ENCODE measurements around the gene CCR7. TPM values are rescaled to one million over a fixed set of nuclear protein-coding genes. Genes with fewer than 3 reads are reported as not detected.

CCR7 gene
- total and polyA plus RNA-seq, 2 of the 13 experiments (the other 11 are each of a cell fraction or from before 2014, with no cell fraction given) = 0.04 to 0.53 TPM

DNA sequence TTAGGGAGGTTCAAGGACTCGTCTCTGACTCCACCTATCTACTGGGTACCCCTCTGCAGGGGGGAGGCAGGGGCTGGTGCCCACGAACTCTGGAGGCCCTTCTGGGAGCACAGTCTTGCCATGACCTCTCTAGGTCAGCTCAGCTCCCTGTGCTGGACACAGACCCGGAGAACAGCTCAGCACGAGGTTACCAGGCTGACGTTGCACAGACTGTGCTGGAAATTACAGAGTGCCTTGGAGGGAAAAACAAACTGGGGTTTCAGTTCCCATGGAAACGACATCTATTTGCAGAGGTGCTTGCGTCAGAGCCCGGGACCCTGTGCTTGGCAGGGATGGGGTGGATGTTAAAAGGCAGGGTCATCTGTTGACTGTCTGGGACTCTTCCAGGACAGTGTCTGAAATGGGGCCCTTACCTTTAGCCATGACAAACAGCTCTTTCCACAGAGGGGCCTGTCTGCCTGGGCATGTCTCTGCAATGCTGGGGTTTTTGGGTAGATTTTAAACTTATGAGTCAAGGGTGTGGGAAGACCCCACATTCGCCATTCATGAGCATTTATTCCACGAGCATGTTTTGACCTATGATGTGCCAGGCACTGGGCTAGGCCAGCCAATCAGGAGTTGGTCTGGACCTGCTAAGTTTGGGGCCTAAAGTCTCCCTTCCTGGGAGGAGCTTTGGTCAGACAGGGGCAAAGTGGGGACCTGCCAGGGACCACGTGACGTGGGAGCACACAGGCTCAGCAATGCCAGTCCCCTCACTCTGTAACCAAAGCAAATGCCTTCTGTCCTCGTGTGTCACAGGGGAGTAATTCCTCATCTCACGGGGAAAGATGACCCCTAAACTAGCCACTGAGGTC is 22.5 kb downstream of the CCR7 start (continued):
- TF ChIP-seq ZNF383 (CRISPR knock-in tag; IDR thresholded peaks at IDR 0.05; ENCODE audit: borderline replicate concordance) = no peak
- TF ChIP-seq PHB2 (IDR thresholded peaks at IDR 0.05; ENCODE audit: partially characterized antibody) = no peak
- 0 out of 2 replicates have a peak, but pooled peaks have one; percentile 44 for TF ChIP-seq ZSCAN9 (CRISPR knock-in tag; IDR thresholded peaks at IDR 0.05; ENCODE audit: borderline replicate concordance)
- peak; percentile 61 for TF ChIP-seq TBX2 (CRISPR knock-in tag; IDR thresholded peaks at IDR 0.05; ENCODE audit: borderline replicate concordance)
- no peak for TF ChIP-seq ADNP (CRISPR knock-in tag; IDR thresholded peaks at IDR 0.05)
- no peak for TF ChIP-seq FIP1L1 (IDR thresholded peaks at IDR 0.05; ENCODE audit: borderline replicate concordance, insufficient read depth, low read depth, low read length)
- TF ChIP-seq NCOA2 (CRISPR knock-in tag; IDR thresholded peaks at IDR 0.05) = 0 out of 2 replicates have a peak, but pooled peaks have one; percentile 50
- peak; percentile 76 for TF ChIP-seq RFX1 (IDR thresholded peaks at IDR 0.05)
- TF ChIP-seq ZSCAN30 (CRISPR knock-in tag; IDR thresholded peaks at IDR 0.05) = no peak
- TF ChIP-seq RBFOX2 (IDR thresholded peaks at IDR 0.05; ENCODE audit: low read depth, low read length) = no peak
- TF ChIP-seq LCORL (IDR thresholded peaks at IDR 0.05) = no peak
- TF ChIP-seq LCORL (CRISPR knock-in tag; IDR thresholded peaks at IDR 0.05) = peak; percentile 69; the same call in 1 of the 2 replicates
- no peak for TF ChIP-seq CENPT (CRISPR knock-in tag; IDR thresholded peaks at IDR 0.05; ENCODE audit: low read depth)
- TF ChIP-seq ZNF674 (CRISPR knock-in tag; IDR thresholded peaks at IDR 0.05; ENCODE audit: low read depth) = no peak
- TF ChIP-seq SALL2 (CRISPR knock-in tag; IDR thresholded peaks at IDR 0.05) = no peak
- TF ChIP-seq FOSL1 (CRISPR knock-in tag; IDR thresholded peaks at IDR 0.05; ENCODE audit: borderline replicate concordance) = no peak
- no peak for TF ChIP-seq ARID3A (IDR thresholded peaks at IDR 0.05; ENCODE audit: low read depth, low read length)
- TF ChIP-seq, protein P1, sequence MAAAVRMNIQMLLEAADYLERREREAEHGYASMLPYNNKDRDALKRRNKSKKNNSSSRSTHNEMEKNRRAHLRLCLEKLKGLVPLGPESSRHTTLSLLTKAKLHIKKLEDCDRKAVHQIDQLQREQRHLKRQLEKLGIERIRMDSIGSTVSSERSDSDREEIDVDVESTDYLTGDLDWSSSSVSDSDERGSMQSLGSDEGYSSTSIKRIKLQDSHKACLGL (CRISPR knock-in tag; IDR thresholded peaks at IDR 0.05) = 0 out of 2 replicates have a peak, but pooled peaks have one; percentile 38
- peak in 1 of 2 experiments; percentile 49; a peak in 2 of 4 replicates for TF ChIP-seq POLR2A (IDR thresholded peaks at IDR 0.05; ENCODE audit: insufficient read depth in 1 of 2, low read depth in 2 of 2, low read length in 2 of 2)
- TF ChIP-seq E2F1 (CRISPR knock-in tag; IDR thresholded peaks at IDR 0.05) = no peak
- peak; percentile 66 for TF ChIP-seq SAP130 (CRISPR knock-in tag; IDR thresholded peaks at IDR 0.05; ENCODE audit: low read depth)
- no peak for TF ChIP-seq ZNF101 (CRISPR knock-in tag; IDR thresholded peaks at IDR 0.05; ENCODE audit: borderline replicate concordance, low read depth)
- no peak for TF ChIP-seq ZFP37 (CRISPR knock-in tag; IDR thresholded peaks at IDR 0.05; ENCODE audit: borderline replicate concordance)
- no peak for TF ChIP-seq ZNF431 (CRISPR knock-in tag; IDR thresholded peaks at IDR 0.05; ENCODE audit: borderline replicate concordance, low read depth)
- TF ChIP-seq TP53 (CRISPR knock-in tag; conservative IDR thresholded peaks at IDR 0.05) = no peak
- TF ChIP-seq ELF3 (CRISPR knock-in tag; IDR thresholded peaks at IDR 0.05) = peak; percentile 54; the same call in 1 of the 2 replicates
- no peak for TF ChIP-seq ZFP82 (CRISPR knock-in tag; IDR thresholded peaks at IDR 0.05; ENCODE audit: borderline replicate concordance)
- no peak for TF ChIP-seq ZFP41 (CRISPR knock-in tag; IDR thresholded peaks at IDR 0.05; ENCODE audit: borderline replicate concordance)
- no peak for TF ChIP-seq SRSF1 (optimal IDR thresholded peaks at IDR 0.05; ENCODE audit: low read depth, low read length)
- TF ChIP-seq PRMT3 (CRISPR knock-in tag; IDR thresholded peaks at IDR 0.05; ENCODE audit: borderline replicate concordance, low read depth) = no peak
